Testis (tissue), 3 donors: ENCODE results near the gene CD3E. TPM values are rescaled to one million over a fixed set of nuclear protein-coding genes. Genes with fewer than 3 reads are reported as not detected.

Experiments used
- DNase-seq: peaks from one replicate; pipeline ENCODE4 v3.0.0-alpha.2; 2019
- H3K27ac ChIP-seq, 2 donors: fragments of 200-600 bp; sonication (generic); one replicate each; pipeline ENCODE4 v1.5.1; 2019
- H3K27me3 ChIP-seq: fragments of 200-600 bp; sonication (generic); one replicate; pipeline ENCODE4 v1.5.1; 2019
- H3K36me3 ChIP-seq: fragments of 200-600 bp; sonication (generic); one replicate; pipeline ENCODE4 v1.5.1; 2017; ENCODE audit warnings: low read depth; ENCODE audit errors: missing control alignments
- H3K4me1 ChIP-seq: fragments of 200-600 bp; sonication (generic); one replicate; pipeline ENCODE4 v1.5.1; 2019
- H3K4me3 ChIP-seq, 2 donors: fragments of 200-600 bp; sonication (generic); one replicate each; pipeline ENCODE4 v1.5.1; 2017 to 2019
- H3K9me3 ChIP-seq: fragments of 200-600 bp; sonication (generic); one replicate; pipeline ENCODE4 v1.5.1; 2017
- CTCF ChIP-seq, 3 experiments: fragments of 450-650 bp in 2 of 3; fragments of 200-600 bp in 1 of 3; sonication (generic) in 1 of 3; IDR thresholded peaks; one replicate each; pipeline ENCODE4 v1.5.1; 2016 to 2019; ENCODE audit warnings: antibody characterized with exemption in 3 of 3, mild to moderate bottlenecking in 2 of 3, moderate library complexity in 1 of 3
- POLR2A ChIP-seq: fragments of 450-650 bp; IDR thresholded peaks from one replicate; pipeline ENCODE4 v1.6.1; 2017; ENCODE audit warnings: antibody characterized with exemption, mild to moderate bottlenecking, moderate library complexity
- WGBS, 2 donors: methylation state at CpG; one replicate each; pipeline ENCODE4 v1.1.5; 2018; 5-methylcytosine and 5-hydroxymethylcytosine counted together
- intact Hi-C: fragments of 100-400 bp; cut with DNase I; formaldehyde crosslinking; loops from one replicate; pipeline ENCODE4 v1.15.1; 2023; ENCODE audit warnings: low total_unique reads
- polyA plus RNA-seq: library from polyadenylated mRNA; stranded (reverse); fragments of 350-450 nt; fragmentation: Illumina TruSeq; extraction: RNeasy Lipid Tissue Mini Kit (QIAGEN cat#74804); gene quantifications from one replicate; pipeline ENCODE4 v1.2.3, GENCODE V29; 2014; ENCODE audit warnings: low read depth, low replicate concordance; ENCODE audit not compliant: insufficient read depth
- total RNA-seq, 2 donors: library from RNA; depleted of rRNA; stranded (reverse); fragments of >200 nt; gene quantifications; one replicate each; pipeline ENCODE4 v1.2.3, GENCODE V29; 2016

The CD3E gene
- total and polyA plus RNA-seq, 3 donors from 2014 or later = 0.50 to 6.1 TPM; not detected in 1

- Histone ChIP-seq H3K9me3 (no peaks in the 10 kb centered on the region), H3K4me3 (no peak overlapping the region), H3K36me3 (no peaks in the 10 kb centered on the region), H3K4me1 (peaks cover 5% of the 10 kb centered on the region), H3K27me3 (no peaks in the 10 kb centered on the region), H3K27ac (no peak overlapping the region)
- no peak for DNase-seq
- no peak for TF ChIP-seq POLR2A
- no peak for TF ChIP-seq CTCF (IDR thresholded peaks at IDR 0.05)
- 79 to 90% methylated on average over 4 of the region's 4 CpGs for WGBS, 2 donors
- intact Hi-C loops = no loop called here
Measured at GRCh38 chr11:118267486-118267885, 37.0 kb upstream of the CD3E start.

GRCh38 chr11:118272001-118272400, 32.5 kb upstream of the CD3E start:
- H3K36me3 ChIP-seq = no peaks in the 10 kb centered on the region
- H3K4me1 ChIP-seq = no peaks in the 10 kb centered on the region
- no peaks in the 10 kb centered on the region for H3K9me3 ChIP-seq
- 75% methylated on average over 2 of the region's 2 CpGs for WGBS, 2 donors
- H3K4me3 ChIP-seq = no peak overlapping the region
- no peaks in the 10 kb centered on the region for H3K27me3 ChIP-seq
- no peak for TF ChIP-seq POLR2A
- TF ChIP-seq CTCF (IDR thresholded peaks at IDR 0.05) = no peak
- intact Hi-C loops = no loop called here
- H3K27ac ChIP-seq = no peak overlapping the region
- DNase-seq = no peak

- intact Hi-C loops = no loop called here
- TF ChIP-seq CTCF (IDR thresholded peaks at IDR 0.05) (no peak), POLR2A (no peak)
- Histone ChIP-seq H3K36me3 (no peaks in the 10 kb centered on the region), H3K27ac (no peak overlapping the region), H3K27me3 (no peaks in the 10 kb centered on the region), H3K4me1 (no peaks in the 10 kb centered on the region), H3K9me3 (no peaks in the 10 kb centered on the region), H3K4me3 (no peak overlapping the region)
- no peak for DNase-seq
- 85 to 90% methylated on average over 2 of the region's 2 CpGs for WGBS, 2 donors
Measured at GRCh38 chr11:118274186-118274585, 30.3 kb upstream of the CD3E start.

GRCh38 chr11:118275176-118275575, 29.4 kb upstream of the CD3E start:
- intact Hi-C loops = no loop called here
- 59 to 61% methylated on average over 4 of the region's 4 CpGs for WGBS, 2 donors
- TF ChIP-seq CTCF (IDR thresholded peaks at IDR 0.05) (no peak), POLR2A (no peak)
- Histone ChIP-seq H3K36me3 (no peaks in the 10 kb centered on the region), H3K9me3 (no peaks in the 10 kb centered on the region), H3K4me3 (no peak overlapping the region), H3K4me1 (no peaks in the 10 kb centered on the region), H3K27ac (no peak overlapping the region), H3K27me3 (no peaks in the 10 kb centered on the region)
- no peak for DNase-seq

- Histone ChIP-seq H3K27me3 (no peaks in the 10 kb centered on the region), H3K27ac (no peak overlapping the region), H3K36me3 (no peaks in the 10 kb centered on the region), H3K4me1 (no peaks in the 10 kb centered on the region), H3K9me3 (no peaks in the 10 kb centered on the region), H3K4me3 (no peak overlapping the region)
- no peak for DNase-seq
- intact Hi-C loops = no loop called here
- no peak for TF ChIP-seq POLR2A
- no peak for TF ChIP-seq CTCF (IDR thresholded peaks at IDR 0.05)
- 74 to 81% methylated on average over 1 of the region's 1 CpG for WGBS, 2 donors
Measured at GRCh38 chr11:118276422-118276821, 28.1 kb upstream of the CD3E start.
